SK-N-SH (cell line): Measurements from ENCODE around the gene RUNDC3A. TPM values are rescaled to one million over a fixed set of nuclear protein-coding genes. Genes with fewer than 3 reads are reported as not detected.

Source experiments
- CTCF ChIA-PET: fragments of 300-600, 350-600 bp; formaldehyde crosslinking; extraction: SDS; loops from one replicate; lab custom pipeline; 2021; lab: Yijun Ruan, JAX
- POLR2A ChIA-PET: fragments of 350-600 bp; sonication (Branson Sonifier 250); formaldehyde crosslinking; extraction: SDS; loops from one replicate; lab custom pipeline; 2020; ENCODE audit warnings: antibody characterized with exemption, inconsistent platforms; lab: Yijun Ruan, JAX
- DNase-seq: peaks from one replicate; pipeline ENCODE4 v3.0.0; 2012
- H2AFZ ChIP-seq: fragments of 200-600 bp; sonication (generic); 2 replicates; pipeline ENCODE4 v1.8.1; 2016; ENCODE audit warnings: antibody characterized with exemption, mild to moderate bottlenecking, low read depth
- H3F3A ChIP-seq: fragments of 200-600 bp; sonication (generic); replicated peaks from 2 replicates; pipeline ENCODE3; 2016; ENCODE audit warnings: antibody characterized with exemption, mild to moderate bottlenecking; ENCODE audit not compliant: insufficient read depth
- H3K27ac ChIP-seq, 2 experiments: fragments of 200-500 bp in 1 of 2; fragments of 200-600 bp in 1 of 2; sonication (Bioruptor generic) in 1 of 2; sonication (generic), shearing (Covaris generic) in 1 of 2; 2 replicates each; pipeline versions ENCODE4 v1.5.1 to v1.6.1; 2014 to 2016; ENCODE audit warnings: low read depth in 2 of 2, inconsistent platforms in 1 of 2, low read length in 1 of 2, mild to moderate bottlenecking in 1 of 2, mixed read lengths in 1 of 2
- H3K27me3 ChIP-seq: fragments of 200-600 bp; sonication (generic), shearing (Covaris generic); 2 replicates; pipeline ENCODE4 v1.6.1; 2016; ENCODE audit warnings: mixed run types; ENCODE audit not compliant: insufficient read depth
- H3K36me3 ChIP-seq, 2 experiments: fragments of 200-500 bp in 1 of 2; fragments of 200-600 bp in 1 of 2; sonication (Bioruptor generic) in 1 of 2; sonication (generic) in 1 of 2; replicated peaks in 1 of 2; 2 replicates each; pipeline versions ENCODE3 to v1.5.1; 2014 to 2016; ENCODE audit warnings: low read length in 1 of 2, mild to moderate bottlenecking in 1 of 2; ENCODE audit not compliant: insufficient read depth in 2 of 2, control insufficient read depth in 1 of 2
- H3K4me1 ChIP-seq, 2 experiments: fragments of 200-500 bp in 1 of 2; fragments of 200-600 bp in 1 of 2; sonication (Bioruptor generic) in 1 of 2; sonication (generic), shearing (Covaris generic) in 1 of 2; 2 replicates each; pipeline versions ENCODE4 v1.5.1 to v1.6.1; 2014 to 2016; ENCODE audit warnings: low read depth in 1 of 2, low read length in 1 of 2, mixed run types in 1 of 2; ENCODE audit not compliant: insufficient read depth in 2 of 2, control insufficient read depth in 1 of 2
- H3K4me2 ChIP-seq: fragments of 200-600 bp; sonication (generic), shearing (Covaris generic); 2 replicates; pipeline ENCODE4 v1.6.1; 2017; ENCODE audit warnings: mixed run types
- H3K4me3 ChIP-seq, 2 experiments: fragments of 200-500 bp in 1 of 2; fragments of 200-600 bp in 1 of 2; sonication (Bioruptor generic) in 1 of 2; sonication (generic), shearing (Covaris generic) in 1 of 2; 2 replicates each; pipeline versions ENCODE4 v1.5.1 to v1.8.1; 2014 to 2016; ENCODE audit warnings: low read depth in 2 of 2, inconsistent platforms in 1 of 2, low read length in 1 of 2, mild to moderate bottlenecking in 1 of 2, mixed read lengths in 1 of 2, moderate library complexity in 1 of 2
- H3K79me2 ChIP-seq: fragments of 200-600 bp; sonication (generic); 2 replicates; pipeline ENCODE4 v1.8.1; 2017; ENCODE audit warnings: mild to moderate bottlenecking; ENCODE audit not compliant: insufficient read depth
- H3K9ac ChIP-seq: fragments of 200-600 bp; sonication (generic); 2 replicates; pipeline ENCODE4 v1.6.1; 2017; ENCODE audit warnings: mixed run types
- H3K9me2 ChIP-seq: fragments of 200-600 bp; sonication (generic); 2 replicates; pipeline ENCODE4 v1.6.1; 2017; ENCODE audit warnings: mixed run types
- H3K9me3 ChIP-seq: fragments of 200-600 bp; sonication (generic); 2 replicates; pipeline ENCODE4 v1.6.1; 2017; ENCODE audit warnings: mixed run types, mild to moderate bottlenecking, moderate library complexity
- H4K20me1 ChIP-seq: fragments of 200-600 bp; sonication (generic); 2 replicates; pipeline ENCODE4 v1.6.1; 2017; ENCODE audit warnings: mild to moderate bottlenecking, mixed run types; ENCODE audit not compliant: insufficient read depth
- CHD2 ChIP-seq: fragments of 150-350 bp; IDR thresholded peaks from 2 replicates; pipeline ENCODE4 v1.6.1; 2018; ENCODE audit warnings: low read length; ENCODE audit not compliant: partially characterized antibody
- FOXJ3 ChIP-seq: sonication (generic); formaldehyde crosslinking; IDR thresholded peaks from 2 replicates; pipeline ENCODE4 v1.5.1; 2020; ENCODE audit warnings: mild to moderate bottlenecking, missing genetic modification reagents
- GABPA ChIP-seq: IDR thresholded peaks from 2 replicates; pipeline ENCODE4 v1.4.0; 2012; ENCODE audit warnings: low read depth, mild to moderate bottlenecking
- MXI1 ChIP-seq: IDR thresholded peaks from 2 replicates; pipeline ENCODE4 v1.6.1; 2012; ENCODE audit warnings: mild to moderate bottlenecking, low read depth, low read length, improper control_type of control experiment
- NFIC ChIP-seq: IDR thresholded peaks from 2 replicates; pipeline ENCODE4 v1.4.0; 2012; ENCODE audit warnings: borderline replicate concordance
- NRF1 ChIP-seq: IDR thresholded peaks from 2 replicates; pipeline ENCODE4 v1.6.1; 2012; ENCODE audit warnings: low read depth, mild to moderate bottlenecking, low read length
- POLR2AphosphoS5 ChIP-seq: IDR thresholded peaks from 2 replicates; pipeline ENCODE4 v1.6.1; 2012; ENCODE audit warnings: low read depth, low read length
- RFX5 ChIP-seq: IDR thresholded peaks from 2 replicates; pipeline ENCODE4 v1.6.1; 2012; ENCODE audit warnings: mild to moderate bottlenecking, improper control_type of control experiment, low read length
- RXRA ChIP-seq: IDR thresholded peaks from 2 replicates; pipeline ENCODE4 v1.4.0; 2012; ENCODE audit warnings: low read depth, mild to moderate bottlenecking, borderline replicate concordance
- SIN3A ChIP-seq: IDR thresholded peaks from 2 replicates; pipeline ENCODE4 v1.6.1; 2012; ENCODE audit warnings: low read depth, mild to moderate bottlenecking, low read length, moderate library complexity, borderline replicate concordance
- SMC3 ChIP-seq: IDR thresholded peaks from 2 replicates; pipeline ENCODE4 v1.6.1; 2012; ENCODE audit warnings: low read depth, low read length, improper control_type of control experiment
- WGBS: methylation state at CpG from one replicate; pipeline ENCODE4 v1.1.6; 2017; ENCODE audit warnings: low lambda C conversion rate; 5-methylcytosine and 5-hydroxymethylcytosine counted together
- polyA plus RNA-seq, 3 experiments: library from polyadenylated mRNA; depleted of rRNA; stranded (reverse); fragments of >200 nt; gene quantifications; 2 replicates each; pipeline ENCODE4 v1.2.3, GENCODE V29; 2012
- TF ChIP-seq, protein P1 (sequence below): IDR thresholded peaks from 2 replicates; pipeline ENCODE4 v1.4.0; 2012; ENCODE audit warnings: low read depth, borderline replicate concordance
- TF ChIP-seq, protein P2 (sequence below): IDR thresholded peaks from 2 replicates; pipeline ENCODE4 v1.4.0; 2012; ENCODE audit warnings: low read depth
- TF ChIP-seq, protein P3 (sequence below): fragments of 200-600 bp; sonication (generic); IDR thresholded peaks from 2 replicates; pipeline ENCODE4 v1.6.1; 2017; ENCODE audit warnings: antibody characterized with exemption, mild to moderate bottlenecking, moderate library complexity

The RUNDC3A gene
- polyA plus RNA-seq, 1 of the 3 experiments (the other 2 are of a cell fraction): 8.9 TPM

DNA sequence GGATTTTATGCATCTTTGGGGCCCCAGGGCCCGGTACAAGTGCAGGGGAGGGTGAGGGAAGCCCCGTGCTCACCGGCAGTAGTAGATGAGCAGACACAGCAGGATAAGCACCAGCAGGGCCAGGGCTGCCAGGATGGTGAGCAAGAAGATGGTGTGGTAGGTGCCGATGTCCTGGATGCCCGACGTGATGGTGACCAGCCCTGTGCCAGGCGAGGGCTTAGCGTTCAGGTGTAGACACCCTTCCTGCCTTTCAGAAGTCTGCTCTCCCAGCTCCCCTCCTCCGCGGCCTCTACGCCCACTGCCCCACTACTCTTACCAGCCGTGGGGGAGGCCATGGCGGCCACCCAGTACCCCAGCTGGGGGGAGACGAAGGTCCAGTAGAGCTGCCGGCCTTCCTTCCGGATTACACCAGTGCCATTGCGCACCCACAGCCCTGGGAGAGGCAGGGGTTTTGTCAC lies 47.3 kb downstream of the RUNDC3A start:
- no peak overlapping the region for H3K9ac ChIP-seq
- 95% methylated on average over 17 of the region's 17 CpGs for WGBS
- no peak overlapping the region for H3K27ac ChIP-seq

DNA sequence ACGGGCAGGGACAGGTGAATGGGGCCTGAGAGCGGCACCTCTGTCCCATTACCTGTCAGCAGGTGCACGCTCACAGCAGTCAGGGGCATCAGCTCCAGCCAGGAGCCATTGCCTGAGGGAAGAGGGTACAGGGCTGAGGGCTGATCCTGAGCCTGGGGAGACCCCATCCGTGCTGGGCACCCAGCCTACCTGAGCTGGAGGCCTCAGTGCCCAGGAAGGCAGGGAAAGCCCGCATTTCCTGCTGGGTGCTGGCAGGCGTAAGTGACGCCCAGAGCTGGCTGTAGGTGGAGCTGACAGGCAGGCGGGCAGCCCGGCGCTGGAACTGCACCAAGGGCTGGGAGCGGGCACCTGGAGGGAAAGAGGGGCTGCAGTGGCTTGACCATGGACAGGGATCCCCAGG lies 47.8 kb downstream of the RUNDC3A start:
- no peaks in the 10 kb centered on the region for H3K27me3 ChIP-seq
- peaks cover 6% of the 10 kb centered on the region; the same call in 1 of the 2 replicates for H4K20me1 ChIP-seq
- no peak overlapping the region for H2AFZ ChIP-seq
- no peak overlapping the region for H3K27ac ChIP-seq
- no peaks in the 10 kb centered on the region for H3K9me2 ChIP-seq
- H3K9me3 ChIP-seq: no peaks in the 10 kb centered on the region
- no peaks in the 10 kb centered on the region for H3F3A ChIP-seq
- ChIA-PET CTCF (interaction anchor here (1.2 kb wide), 1 partner anchor 25 kb away, joined by 4 read pairs; no protein-coding TSS in a partner anchor), POLR2A (no interaction called here)
- no peak for DNase-seq
- peaks cover 0 to 7% of the 10 kb centered on the region in 2 experiments; a peak in 1 of 4 replicates for H3K4me1 ChIP-seq
- H3K4me3 ChIP-seq: no peak overlapping the region
- TF ChIP-seq NFIC: no peak
- H3K4me2 ChIP-seq: no peak overlapping the region
- peaks cover 0 to 22% of the 10 kb centered on the region in 2 experiments for H3K36me3 ChIP-seq
- 97% methylated on average over 8 of the region's 11 CpGs for WGBS
- H3K9ac ChIP-seq: no peak overlapping the region
- no peaks in the 10 kb centered on the region for H3K79me2 ChIP-seq

More for the DNA sequence above, 47.3 kb downstream of the RUNDC3A start:
- no peaks in the 10 kb centered on the region for H3K9me3 ChIP-seq
- H3K9me2 ChIP-seq: no peaks in the 10 kb centered on the region
- POLR2A ChIA-PET: no interaction called here
- H3K27me3 ChIP-seq: no peaks in the 10 kb centered on the region
- H3K4me2 ChIP-seq: no peak overlapping the region
- H3K79me2 ChIP-seq: no peaks in the 10 kb centered on the region
- no peak for TF ChIP-seq CHD2
- TF ChIP-seq RXRA: no peak
- no peak for TF ChIP-seq FOXJ3 (CRISPR knock-in tag)
- TF ChIP-seq MXI1: no peak
- no peak for TF ChIP-seq SIN3A
- TF ChIP-seq GABPA: no peak
- TF ChIP-seq, protein P1, sequence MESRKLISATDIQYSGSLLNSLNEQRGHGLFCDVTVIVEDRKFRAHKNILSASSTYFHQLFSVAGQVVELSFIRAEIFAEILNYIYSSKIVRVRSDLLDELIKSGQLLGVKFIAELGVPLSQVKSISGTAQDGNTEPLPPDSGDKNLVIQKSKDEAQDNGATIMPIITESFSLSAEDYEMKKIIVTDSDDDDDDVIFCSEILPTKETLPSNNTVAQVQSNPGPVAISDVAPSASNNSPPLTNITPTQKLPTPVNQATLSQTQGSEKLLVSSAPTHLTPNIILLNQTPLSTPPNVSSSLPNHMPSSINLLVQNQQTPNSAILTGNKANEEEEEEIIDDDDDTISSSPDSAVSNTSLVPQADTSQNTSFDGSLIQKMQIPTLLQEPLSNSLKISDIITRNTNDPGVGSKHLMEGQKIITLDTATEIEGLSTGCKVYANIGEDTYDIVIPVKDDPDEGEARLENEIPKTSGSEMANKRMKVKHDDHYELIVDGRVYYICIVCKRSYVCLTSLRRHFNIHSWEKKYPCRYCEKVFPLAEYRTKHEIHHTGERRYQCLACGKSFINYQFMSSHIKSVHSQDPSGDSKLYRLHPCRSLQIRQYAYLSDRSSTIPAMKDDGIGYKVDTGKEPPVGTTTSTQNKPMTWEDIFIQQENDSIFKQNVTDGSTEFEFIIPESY: no peak
- TF ChIP-seq POLR2AphosphoS5: no peak
- TF ChIP-seq, protein P2, sequence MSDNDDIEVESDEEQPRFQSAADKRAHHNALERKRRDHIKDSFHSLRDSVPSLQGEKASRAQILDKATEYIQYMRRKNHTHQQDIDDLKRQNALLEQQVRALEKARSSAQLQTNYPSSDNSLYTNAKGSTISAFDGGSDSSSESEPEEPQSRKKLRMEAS: no peak
- TF ChIP-seq RFX5: no peak
- TF ChIP-seq NRF1: no peak
- TF ChIP-seq SMC3: no peak
- TF ChIP-seq, protein P3, sequence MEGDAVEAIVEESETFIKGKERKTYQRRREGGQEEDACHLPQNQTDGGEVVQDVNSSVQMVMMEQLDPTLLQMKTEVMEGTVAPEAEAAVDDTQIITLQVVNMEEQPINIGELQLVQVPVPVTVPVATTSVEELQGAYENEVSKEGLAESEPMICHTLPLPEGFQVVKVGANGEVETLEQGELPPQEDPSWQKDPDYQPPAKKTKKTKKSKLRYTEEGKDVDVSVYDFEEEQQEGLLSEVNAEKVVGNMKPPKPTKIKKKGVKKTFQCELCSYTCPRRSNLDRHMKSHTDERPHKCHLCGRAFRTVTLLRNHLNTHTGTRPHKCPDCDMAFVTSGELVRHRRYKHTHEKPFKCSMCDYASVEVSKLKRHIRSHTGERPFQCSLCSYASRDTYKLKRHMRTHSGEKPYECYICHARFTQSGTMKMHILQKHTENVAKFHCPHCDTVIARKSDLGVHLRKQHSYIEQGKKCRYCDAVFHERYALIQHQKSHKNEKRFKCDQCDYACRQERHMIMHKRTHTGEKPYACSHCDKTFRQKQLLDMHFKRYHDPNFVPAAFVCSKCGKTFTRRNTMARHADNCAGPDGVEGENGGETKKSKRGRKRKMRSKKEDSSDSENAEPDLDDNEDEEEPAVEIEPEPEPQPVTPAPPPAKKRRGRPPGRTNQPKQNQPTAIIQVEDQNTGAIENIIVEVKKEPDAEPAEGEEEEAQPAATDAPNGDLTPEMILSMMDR: no peak
- TF ChIP-seq, all 33 proteins: peak for 0
- no peaks in the 10 kb centered on the region for H3F3A ChIP-seq
- H3K4me1 ChIP-seq: peaks cover 0 to under 1% of the 10 kb centered on the region in 2 experiments; a peak in 1 of 4 replicates
- CTCF ChIA-PET: interaction anchor here (0.7 to 1.2 kb wide), 2 partner anchors 23 to 24 kb away, joined by 3 to 4 read pairs; no protein-coding TSS in a partner anchor
- H3K4me3 ChIP-seq: no peak overlapping the region
- DNase-seq: no peak
- H4K20me1 ChIP-seq: peaks cover under 1% of the 10 kb centered on the region; the same call in 1 of the 2 replicates
- no peak overlapping the region for H2AFZ ChIP-seq
- H3K36me3 ChIP-seq: peaks cover 0 to 26% of the 10 kb centered on the region in 2 experiments
